Cardiac fibroblast (primary cell): ENCODE data around the gene UQCRQ.

ENCODE experiments used
- DNase-seq, 2 donors: peaks; one replicate each; pipeline versions ENCODE4 v3.0.0 to v3.0.0-alpha.2; 2010; ENCODE audit warnings: low read depth in 2 of 2
- H3K4me3 ChIP-seq, 2 donors: replicated peaks in 1 of 2; 1 replicate in 1 of 2; 2 replicates in 1 of 2; pipeline ENCODE4 v1.5.1; 2011; ENCODE audit warnings: low read depth in 2 of 2, low read length in 2 of 2, mild to moderate bottlenecking in 2 of 2, moderate library complexity in 1 of 2
- TF ChIP-seq, protein P1 (sequence below): IDR thresholded peaks from one replicate; pipeline ENCODE4 v1.5.1; 2011; ENCODE audit warnings: low read depth, mild to moderate bottlenecking, low read length, inconsistent platforms

UQCRQ gene

DNA sequence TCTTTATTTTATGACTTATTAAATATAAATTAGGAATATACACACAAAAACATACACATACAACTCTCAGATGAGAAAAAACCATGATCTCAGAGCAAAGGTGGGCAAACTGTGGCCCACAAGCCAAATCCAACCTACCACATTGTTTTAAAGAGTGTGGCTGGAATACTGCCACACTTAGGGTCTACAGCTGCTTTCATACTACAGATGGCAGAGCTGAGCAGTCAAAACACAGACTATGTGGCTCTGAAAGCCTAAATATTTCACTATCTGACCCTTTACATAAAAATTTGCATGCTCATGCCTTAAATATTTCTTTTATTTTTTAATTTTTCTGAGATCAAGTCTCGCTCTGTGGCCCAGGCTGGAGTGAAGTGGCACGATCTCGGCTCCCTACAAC lies 35.3 kb downstream of the UQCRQ start:
- TF ChIP-seq, protein P1, sequence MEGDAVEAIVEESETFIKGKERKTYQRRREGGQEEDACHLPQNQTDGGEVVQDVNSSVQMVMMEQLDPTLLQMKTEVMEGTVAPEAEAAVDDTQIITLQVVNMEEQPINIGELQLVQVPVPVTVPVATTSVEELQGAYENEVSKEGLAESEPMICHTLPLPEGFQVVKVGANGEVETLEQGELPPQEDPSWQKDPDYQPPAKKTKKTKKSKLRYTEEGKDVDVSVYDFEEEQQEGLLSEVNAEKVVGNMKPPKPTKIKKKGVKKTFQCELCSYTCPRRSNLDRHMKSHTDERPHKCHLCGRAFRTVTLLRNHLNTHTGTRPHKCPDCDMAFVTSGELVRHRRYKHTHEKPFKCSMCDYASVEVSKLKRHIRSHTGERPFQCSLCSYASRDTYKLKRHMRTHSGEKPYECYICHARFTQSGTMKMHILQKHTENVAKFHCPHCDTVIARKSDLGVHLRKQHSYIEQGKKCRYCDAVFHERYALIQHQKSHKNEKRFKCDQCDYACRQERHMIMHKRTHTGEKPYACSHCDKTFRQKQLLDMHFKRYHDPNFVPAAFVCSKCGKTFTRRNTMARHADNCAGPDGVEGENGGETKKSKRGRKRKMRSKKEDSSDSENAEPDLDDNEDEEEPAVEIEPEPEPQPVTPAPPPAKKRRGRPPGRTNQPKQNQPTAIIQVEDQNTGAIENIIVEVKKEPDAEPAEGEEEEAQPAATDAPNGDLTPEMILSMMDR = no peak
- H3K4me3 ChIP-seq = no peak overlapping the region
- DNase-seq = no peak

DNA sequence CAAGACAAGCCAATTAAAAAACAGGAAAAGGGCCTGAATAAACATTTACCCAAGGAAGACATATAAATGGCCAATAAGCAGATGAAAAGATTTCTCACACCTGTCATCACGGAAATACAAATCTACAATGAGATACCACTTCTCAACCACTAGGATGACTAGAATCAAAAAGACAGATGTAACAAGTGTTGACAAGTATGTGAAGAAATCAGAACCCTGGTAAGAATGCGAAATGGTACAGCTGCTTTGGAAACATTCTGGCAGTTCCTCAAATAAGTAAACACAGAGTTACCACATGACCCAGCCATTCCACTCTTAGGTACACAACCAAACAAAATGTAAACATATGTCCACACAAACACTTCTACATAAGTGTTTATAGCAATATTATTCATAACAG lies 39.5 kb downstream of the UQCRQ start:
- DNase-seq = peak; percentile 52 to 54
- TF ChIP-seq, protein P1 = peak; percentile 10
- no peak overlapping the region for H3K4me3 ChIP-seq

DNA sequence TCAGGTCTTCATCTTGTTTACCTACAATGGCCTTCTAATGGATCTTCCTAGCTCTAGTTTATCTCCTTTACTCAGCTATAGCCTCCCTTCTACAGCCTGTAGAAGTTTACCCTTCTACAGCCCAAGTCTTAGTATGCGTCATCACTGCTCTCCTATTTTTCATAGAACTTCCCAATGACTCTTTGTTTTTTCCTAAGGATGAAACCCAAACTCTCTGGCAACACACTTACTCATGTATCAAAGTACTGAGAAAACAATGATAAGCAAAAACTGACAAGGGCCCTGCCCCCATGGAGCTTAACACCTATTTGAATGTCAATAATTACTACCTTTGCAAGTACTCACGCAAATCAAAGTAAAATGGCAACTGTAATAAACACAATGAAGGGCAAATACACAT lies 40.7 kb downstream of the UQCRQ start:
- H3K4me3 ChIP-seq = no peak overlapping the region
- TF ChIP-seq, protein P1 = no peak
- no peak for DNase-seq

DNA sequence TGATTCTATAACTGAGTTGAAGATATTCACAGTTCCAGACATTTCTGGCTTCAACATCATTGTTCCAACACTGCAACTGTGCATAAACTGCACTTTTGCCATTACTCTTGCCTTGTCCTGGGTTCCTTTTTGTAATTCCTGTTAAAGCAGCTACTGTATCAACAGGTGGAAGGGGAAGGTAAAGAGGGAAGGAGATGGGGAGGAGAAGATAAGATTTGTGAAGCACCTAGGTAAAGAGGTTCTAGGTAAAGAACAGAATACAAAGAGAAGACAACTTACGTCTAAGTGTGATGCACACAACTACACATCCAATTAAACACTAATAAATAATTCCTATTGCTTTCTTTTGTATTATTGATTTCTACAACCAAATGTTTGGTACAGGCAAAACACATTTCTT lies 43.3 kb downstream of the UQCRQ start:
- TF ChIP-seq, protein P1 = no peak
- DNase-seq = no peak
- H3K4me3 ChIP-seq = no peak overlapping the region

DNA sequence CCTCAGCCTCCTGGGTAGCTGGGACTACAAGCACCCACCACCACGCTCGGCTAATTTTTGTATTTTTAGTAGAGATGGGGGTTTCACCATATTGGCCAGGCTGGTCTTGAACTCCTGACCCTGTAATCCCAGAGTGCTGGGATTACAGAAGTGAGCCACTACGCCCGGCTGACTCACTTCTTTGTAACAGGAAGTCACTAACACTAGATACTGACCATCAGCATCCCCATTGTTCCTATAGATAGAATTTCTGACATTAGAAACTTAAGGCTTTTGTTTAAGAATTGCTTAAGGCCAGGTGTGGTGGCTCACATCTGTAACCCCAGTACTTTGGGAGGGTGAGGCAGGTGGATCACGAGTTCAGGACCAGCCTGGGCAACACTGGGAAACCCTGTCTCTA lies 49.2 kb downstream of the UQCRQ start:
- TF ChIP-seq, protein P1 = no peak
- peak in 1 of 2 donors; percentile 61 for DNase-seq
- no peak overlapping the region for H3K4me3 ChIP-seq

DNA sequence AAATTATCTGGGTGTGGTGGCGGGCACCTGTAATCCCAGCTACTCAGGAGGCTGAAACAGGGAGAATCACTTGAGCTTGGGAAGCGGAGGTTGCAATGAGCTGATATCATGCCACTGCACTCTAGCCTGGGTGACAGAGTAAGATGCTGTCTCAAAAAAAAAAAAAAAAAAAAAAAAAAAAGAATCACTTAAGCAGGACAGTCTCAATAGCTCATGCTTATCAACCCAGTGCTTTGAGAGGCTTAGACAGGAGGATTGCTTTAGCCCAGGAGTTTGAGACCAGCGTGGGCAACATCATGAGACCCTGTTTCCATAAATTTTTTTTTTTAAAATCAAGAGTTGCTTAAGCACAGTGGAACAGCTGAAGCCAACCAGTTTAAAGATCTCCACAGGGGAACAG lies 49.6 kb downstream of the UQCRQ start:
- DNase-seq = no peak
- TF ChIP-seq, protein P1 = no peak
- H3K4me3 ChIP-seq = no peak overlapping the region
